K562 (cell line): ENCODE data around the gene MARCKSL1. TPM values are rescaled to one million over a fixed set of nuclear protein-coding genes. Genes with fewer than 3 reads are reported as not detected.

Experiments used
- ATAC-seq: fragments of 200-7000 bp; cut with Tn5 transposase; 3 replicates; pipeline ENCODE4 v1.9.1; 2020; ENCODE audit warnings: moderate library complexity
- BruUV-seq: library from RNA; stranded (reverse); fragments of 400-500 nt; replicated peaks from 2 replicates; lab custom pipeline; 2021; lab: Mats Ljungman, UMichigan
- CTCF ChIA-PET: fragments of 300-600 bp; formaldehyde crosslinking; extraction: SDS; loops from one replicate; lab custom pipeline; 2021; ENCODE audit warnings: low intra/inter-chr PET ratio; lab: Yijun Ruan, JAX
- POLR2A ChIA-PET: fragments of 300-600, 350-650 bp; sonication (Branson Sonifier 250); formaldehyde crosslinking; extraction: SDS; loops from one replicate; lab custom pipeline; 2021; ENCODE audit warnings: antibody characterized with exemption, inconsistent platforms; lab: Yijun Ruan, JAX
- DNase-seq, 4 experiments: peaks; one replicate each; pipeline versions ENCODE4 v3.0.0 to v3.0.0-alpha.2; 2011 to 2018; ENCODE audit warnings: low spot score in 3 of 4, mixed read lengths in 3 of 4; ENCODE audit errors: extremely low read depth in 1 of 4
- FAIRE-seq: peaks from 2 replicates; lab custom pipeline; 2011; peaks lifted over from hg19 to GRCh38; lab: Jason Lieb, UNC
- H2AFZ ChIP-seq: 2 replicates; pipeline ENCODE4 v1.6.0; 2011; ENCODE audit warnings: low read depth, low read length, control low read depth, inconsistent platforms
- H3K27ac ChIP-seq: fragments of 200-600 bp; 3 replicates; pipeline ENCODE4 v1.8.0; 2011; ENCODE audit warnings: low read depth, mild to moderate bottlenecking, control low read depth, inconsistent platforms, low read length, moderate library complexity, mixed read lengths; ENCODE audit errors: extremely low read depth
- H3K27me3 ChIP-seq, 2 experiments: fragments of 300-600 bp in 1 of 2; 2 replicates in 1 of 2; 3 replicates in 1 of 2; pipeline versions ENCODE4 v1.6.0 to v1.8.0; 2011; ENCODE audit warnings: inconsistent platforms in 2 of 2, low read length in 2 of 2, mild to moderate bottlenecking in 1 of 2, mixed read lengths in 1 of 2, moderate library complexity in 1 of 2; ENCODE audit not compliant: control insufficient read depth in 2 of 2, insufficient read depth in 2 of 2
- H3K36me3 ChIP-seq: fragments of 300-600 bp; 3 replicates; pipeline ENCODE4 v1.8.0; 2011; ENCODE audit warnings: mild to moderate bottlenecking, low read length, inconsistent platforms; ENCODE audit not compliant: control insufficient read depth, insufficient read depth
- H3K4me1 ChIP-seq, 2 experiments: fragments of 200-600 bp in 1 of 2; replicated peaks in 1 of 2; 2 replicates in 1 of 2; 3 replicates in 1 of 2; pipeline versions ENCODE4 v1.5.1 to v1.8.0; 2011; ENCODE audit warnings: inconsistent platforms in 2 of 2, low read length in 2 of 2, mild to moderate bottlenecking in 1 of 2, mixed read lengths in 1 of 2, moderate library complexity in 1 of 2; ENCODE audit not compliant: control insufficient read depth in 2 of 2, insufficient read depth in 2 of 2
- H3K4me2 ChIP-seq: 2 replicates; pipeline ENCODE4 v1.6.1; 2011; ENCODE audit warnings: low read length, control low read depth, inconsistent platforms, mixed read lengths; ENCODE audit not compliant: insufficient read depth
- H3K4me3 ChIP-seq: fragments of 200-600 bp; sonication (generic), shearing (Covaris generic); 2 replicates; pipeline ENCODE4 v1.5.1; 2016; ENCODE audit warnings: control low read depth, inconsistent platforms
- H3K79me2 ChIP-seq: fragments of 200-600 bp; 3 replicates; pipeline ENCODE4 v1.8.0; 2011; ENCODE audit warnings: low read length, inconsistent platforms; ENCODE audit not compliant: control insufficient read depth, insufficient read depth
- H3K9ac ChIP-seq, 2 experiments: 2 replicates each; pipeline versions ENCODE4 v1.6.0 to v1.6.1; 2011; ENCODE audit warnings: low read depth in 2 of 2, low read length in 2 of 2, control low read depth in 1 of 2, inconsistent platforms in 1 of 2, mild to moderate bottlenecking in 1 of 2, mixed read lengths in 1 of 2; ENCODE audit not compliant: insufficient read depth in 1 of 2
- H3K9me1 ChIP-seq: one replicate; pipeline ENCODE4 v1.6.0; 2011; ENCODE audit warnings: inconsistent platforms, mild to moderate bottlenecking, low read length, moderate library complexity; ENCODE audit not compliant: control insufficient read depth, insufficient read depth
- H3K9me3 ChIP-seq: replicated peaks from 2 replicates; pipeline ENCODE4 v1.5.1; 2011; ENCODE audit warnings: low read depth, low read length, inconsistent platforms; ENCODE audit not compliant: control insufficient read depth, insufficient read depth
- H4K20me1 ChIP-seq: replicated peaks from 2 replicates; pipeline ENCODE4 v1.6.1; 2011; ENCODE audit warnings: low read length, inconsistent platforms, mixed read lengths; ENCODE audit not compliant: control insufficient read depth, insufficient read depth
- CBFA2T2 ChIP-seq: fragments of 450-650 bp; conservative IDR thresholded peaks from 2 replicates; pipeline ENCODE4 v1.6.1; 2017; ENCODE audit warnings: mild to moderate bottlenecking
- ESRRA ChIP-seq: fragments of 450-650 bp; IDR thresholded peaks from 2 replicates; pipeline ENCODE4 v1.6.1; 2014; ENCODE audit warnings: low read depth, mild to moderate bottlenecking, moderate library complexity, borderline replicate concordance
- FOXM1 ChIP-seq, 2 experiments: fragments of 450-650 bp in 1 of 2; sonication (generic) in 1 of 2; formaldehyde crosslinking in 1 of 2; IDR thresholded peaks; 2 replicates each; pipeline versions ENCODE4 v1.6.1 to v1.9.0; 2017 to 2022; ENCODE audit warnings: low read depth in 2 of 2, mild to moderate bottlenecking in 2 of 2, missing genetic modification reagents in 1 of 2, moderate library complexity in 1 of 2
- MLX ChIP-seq, 2 experiments: fragments of 450-650 bp in 1 of 2; sonication (generic) in 1 of 2; formaldehyde crosslinking; conservative IDR thresholded peaks; 2 replicates each; pipeline versions ENCODE4 v1.4.0 to v1.8.1; 2020 to 2022; ENCODE audit warnings: mild to moderate bottlenecking in 1 of 2, missing genetic modification reagents in 1 of 2
- RBBP5 ChIP-seq: fragments of 200-600 bp; sonication (generic); IDR thresholded peaks from 2 replicates; pipeline ENCODE4 v1.6.1; 2012; ENCODE audit warnings: borderline replicate concordance, mild to moderate bottlenecking, low read length, control low read depth, inconsistent platforms; ENCODE audit not compliant: insufficient read depth, poor library complexity, severe bottlenecking
- RBM25 ChIP-seq: fragments of 200-400 bp; formaldehyde crosslinking; IDR thresholded peaks from 2 replicates; pipeline ENCODE4 v1.6.1; 2018; ENCODE audit warnings: low read length, low read depth, moderate library complexity; ENCODE audit not compliant: severe bottlenecking
- SAFB ChIP-seq: fragments of 200-400 bp; formaldehyde crosslinking; IDR thresholded peaks from 2 replicates; pipeline ENCODE4 v1.6.1; 2017; ENCODE audit warnings: low read depth, low read length, borderline replicate concordance
- TAF7 ChIP-seq: fragments of 450-650 bp; IDR thresholded peaks from 2 replicates; pipeline ENCODE4 v1.6.1; 2016; ENCODE audit warnings: missing genetic modification characterization, missing compliant biosample characterization
- ZFX ChIP-seq: sonication (generic); formaldehyde crosslinking; IDR thresholded peaks from 2 replicates; pipeline ENCODE4 v1.8.0; 2022; ENCODE audit warnings: mild to moderate bottlenecking, missing genetic modification reagents, moderate library complexity
- ZNF766 ChIP-seq: fragments of 200-800 bp; sonication (Bioruptor generic); conservative IDR thresholded peaks from 2 replicates; pipeline ENCODE4 v1.6.1; 2016; ENCODE audit warnings: missing genetic modification characterization, missing compliant biosample characterization
- WGBS: fragments of 100-300 bp; shearing (Covaris generic); methylation state at CpG from one replicate; pipeline ENCODE4 v1.1.6; 2016; ENCODE audit warnings: low coverage, mixed read lengths; ENCODE audit not compliant: insufficient coverage; ENCODE audit errors: missing lambda C conversion rate; 5-methylcytosine and 5-hydroxymethylcytosine counted together
- in situ Hi-C: fragments of 300-500 bp; cut with MboI; formaldehyde crosslinking; loops from 4 replicates; pipeline ENCODE4 v1.15.0; 2018; ENCODE audit warnings: inconsistent platforms, mixed read lengths
- intact Hi-C: fragments of 100-400 bp; cut with micrococcal nuclease; formaldehyde crosslinking; loops from 2 replicates; pipeline ENCODE4 v1.14.2; 2022
- polyA plus RNA-seq, 8 experiments: library from polyadenylated mRNA; depleted of rRNA in 4 of 8; stranded (reverse) in 5 of 8; unstranded in 3 of 8; fragments of >200 nt; fragmentation: Nextera tagmentation in 2 of 8; fragmentation: Illumina TruSeq in 1 of 8; extraction: Ambion mirVana in 2 of 8; extraction: Trizol in 1 of 8; gene quantifications; 2 replicates each; pipeline versions ENCODE4 v1.2.1 to v1.2.3, GENCODE V29; 2011 to 2014; ENCODE audit warnings: inconsistent platforms in 1 of 8, missing spikeins in 1 of 8
- total RNA-seq, 7 experiments: library from RNA; depleted of rRNA in 6 of 7; stranded (reverse); fragments of >200 nt in 6 of 7; fragmentation: Illumina TruSeq in 2 of 7; extraction: Trizol in 2 of 7; gene quantifications; 2 replicates each; pipeline versions ENCODE4 v1.2.1 to v1.2.3, GENCODE V29; 2011 to 2021; ENCODE audit warnings: low replicate concordance in 1 of 7

The MARCKSL1 gene
- total and polyA plus RNA-seq, 9 of the 15 experiments (the other 6 are each of a cell fraction or from before 2014, with no cell fraction given) = 14.7 to 325 (median 155) TPM

DNA sequence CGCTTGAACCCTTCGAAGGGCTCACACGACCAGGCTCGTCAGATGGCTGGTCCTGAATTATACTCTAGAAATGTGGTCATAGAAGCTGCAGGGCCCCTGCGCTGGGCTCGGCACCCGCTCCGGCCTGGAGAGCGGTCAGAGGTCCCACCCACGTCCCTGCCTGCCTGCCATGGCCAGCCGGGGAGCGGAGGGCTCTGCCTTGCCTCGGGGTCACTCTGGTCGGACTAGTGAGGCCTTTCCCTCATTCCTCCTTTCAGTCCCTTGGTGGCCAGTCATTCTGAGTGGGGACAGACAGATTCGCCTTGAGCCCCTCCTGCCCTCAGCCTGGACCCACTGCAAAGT lies 529 bp upstream of the MARCKSL1 start:
- H4K20me1 ChIP-seq = peaks cover 16% of the 10 kb centered on the region; the same call in 1 of the 2 replicates
- H3K9me3 ChIP-seq = no peaks in the 10 kb centered on the region
- TF ChIP-seq ZNF766 (no peak), FOXM1 (IDR thresholded peaks at IDR 0.05; ENCODE audit: low read depth) (no peak), FOXM1 (CRISPR knock-in tag; IDR thresholded peaks at IDR 0.05; ENCODE audit: low read depth) (no peak), ESRRA (0 out of 2 replicates have a peak, but pooled peaks have one; percentile 27), TAF7 (tag) (no peak), RBM25 (no peak), ZFX (CRISPR knock-in tag) (peak; percentile 4; the same call in 1 of the 2 replicates), MLX (CRISPR knock-in tag; conservative IDR thresholded peaks at IDR 0.05) (no peak), RBBP5 (peak; percentile 15), CBFA2T2 (no peak), SAFB (no peak)
- H3K27me3 ChIP-seq = no peaks in the 10 kb centered on the region
- FAIRE-seq (peak; percentile 35), ATAC-seq (no peak), DNase-seq (no peak)
- in situ Hi-C loops = no loop called here
- H3K79me2 ChIP-seq = peaks cover 27% of the 10 kb centered on the region
- H3K9ac ChIP-seq = peak overlapping the region in 1 of 2 experiments; percentile 97; a peak in 2 of 4 replicates
- ChIA-PET CTCF (no interaction called here), POLR2A (interaction anchor here (0.7 to 5.9 kb wide), 28 partner anchors 11 to 576 kb away, joined by 3 to 59 read pairs (median 4); partner anchors contain the start of genes BSDC1, CCDC28B, HDAC1 and IQCC)
- no peak overlapping the region for H3K27ac ChIP-seq
- intact Hi-C loops = loop anchor here (5.0 kb wide), 1 partner anchor 56 kb away; the partner anchor contains the start of gene BSDC1
- peak overlapping the region; percentile 59 for H2AFZ ChIP-seq
- BruUV-seq = no TSS peak
- H3K4me1 ChIP-seq = peaks cover 25 to 53% of the 10 kb centered on the region in 2 experiments
- H3K4me2 ChIP-seq = peak overlapping the region; percentile 53
- 18% methylated on average over 13 of the region's 15 CpGs for WGBS
- peaks cover 4% of the 10 kb centered on the region for H3K9me1 ChIP-seq
- peak overlapping the region; percentile 89 for H3K4me3 ChIP-seq
- peaks cover 34% of the 10 kb centered on the region for H3K36me3 ChIP-seq
